Activated CD8-positive, alpha-beta memory T cell treated with anti-CD3 and anti-CD28 coated beads for 4 hours (primary cell): Measurements from ENCODE around the gene MORN3.

ENCODE experiments used
- DNase-seq, 2 donors: peaks; one replicate each; pipeline ENCODE4 v3.0.0-alpha.2; 2020; ENCODE audit warnings: low read depth in 2 of 2

Gene MORN3

GRCh38 chr12:121602766-121603165 is 66.7 kb downstream of the MORN3 start:
- DNase-seq, result no peak

- DNase-seq, result no peak
Measured at GRCh38 chr12:121600702-121601336, 68.6 kb downstream of the MORN3 start.
